Lung (tissue), 12 donors: Measurements from ENCODE around the gene ZNF408. TPM values are rescaled to one million over a fixed set of nuclear protein-coding genes. Genes with fewer than 3 reads are reported as not detected.
A peak's percentile ranks its signal among the peaks of the same experiment; 100 is the strongest.
"Not testable (repeated sequence)": the region's sequence is repeated elsewhere in the genome, so short reads cannot be mapped to it uniquely, and the experiment has no call there.

Experiments
- ATAC-seq: fragments of 200-7000 bp; cut with Tn5 transposase; one replicate; pipeline ENCODE4 v1.9.1; 2020; ENCODE audit warnings: moderate number of reproducible peaks; ENCODE audit not compliant: insufficient read depth, low FRiP score
- DNase-seq, 3 donors: peaks; one replicate each; pipeline ENCODE4 v3.0.0-alpha.2; 2013 to 2017
- H3K27ac ChIP-seq, 2 donors: one replicate each; pipeline ENCODE4 v1.5.1; 2013; ENCODE audit warnings: mild to moderate bottlenecking in 2 of 2, moderate library complexity in 2 of 2, control low read depth in 1 of 2, inconsistent platforms in 1 of 2, low read depth in 1 of 2, low read length in 1 of 2
- H3K27me3 ChIP-seq, 3 donors: one replicate each; pipeline ENCODE4 v1.5.1; 2013; ENCODE audit warnings: low read length in 2 of 3; ENCODE audit not compliant: control insufficient read depth in 3 of 3, insufficient read depth in 3 of 3
- H3K36me3 ChIP-seq, 4 donors: one replicate each; pipeline ENCODE4 v1.5.1; 2013; ENCODE audit warnings: low read length in 4 of 4, mild to moderate bottlenecking in 1 of 4, moderate library complexity in 1 of 4; ENCODE audit not compliant: control insufficient read depth in 4 of 4, insufficient read depth in 4 of 4
- H3K4me1 ChIP-seq, 5 donors: one replicate each; pipeline ENCODE4 v1.5.1; 2013; ENCODE audit warnings: low read length in 5 of 5, mild to moderate bottlenecking in 2 of 5, moderate library complexity in 1 of 5; ENCODE audit not compliant: control insufficient read depth in 5 of 5, insufficient read depth in 5 of 5
- H3K4me3 ChIP-seq: one replicate; pipeline ENCODE4 v1.5.1; 2013; ENCODE audit warnings: mild to moderate bottlenecking, control low read depth, moderate library complexity
- H3K9ac ChIP-seq, 2 donors: one replicate each; pipeline ENCODE4 v1.5.1; 2013; ENCODE audit warnings: low read length in 2 of 2, control low read depth in 1 of 2; ENCODE audit not compliant: insufficient read depth in 1 of 2
- H3K9me3 ChIP-seq, 4 donors: one replicate each; pipeline ENCODE4 v1.5.1; 2013; ENCODE audit warnings: low read length in 3 of 4, mild to moderate bottlenecking in 1 of 4, moderate library complexity in 1 of 4; ENCODE audit not compliant: control insufficient read depth in 4 of 4, insufficient read depth in 3 of 4
- WGBS, 2 donors: extraction: QIAGEN DNeasy Blood & Tissue Kit; methylation state at CpG; one replicate each; pipeline ENCODE4 v1.1.7; 2013; 5-methylcytosine and 5-hydroxymethylcytosine counted together
- polyA plus RNA-seq, 2 donors: library from polyadenylated mRNA; stranded (reverse); fragments of 200-250 nt; gene quantifications; one replicate each; pipeline ENCODE4 v1.2.1, GENCODE V29; 2013
- total RNA-seq, 2 donors: library from RNA; depleted of rRNA in 1 of 2; stranded (reverse); fragments of >200 nt in 1 of 2; gene quantifications; one replicate each; pipeline ENCODE4 v1.2.1, GENCODE V29; 2014 to 2021
- TF ChIP-seq, protein P1 (sequence below): IDR thresholded peaks from 2 replicates; pipeline ENCODE4 v1.5.1; 2012; ENCODE audit warnings: mild to moderate bottlenecking; ENCODE audit errors: control extremely low read depth, extremely low read depth
- donor health status: control.
- donor health status: control.
- donor health status: Bipolar disorder and iron deficiency.
- donor health status: healthy.
- donor health status: DM: yes; HTN: yes; CAD: no.

ZNF408 gene
- total and polyA plus RNA-seq, 4 donors, result 3.2 to 12.7 (median 6.9) TPM

DNA sequence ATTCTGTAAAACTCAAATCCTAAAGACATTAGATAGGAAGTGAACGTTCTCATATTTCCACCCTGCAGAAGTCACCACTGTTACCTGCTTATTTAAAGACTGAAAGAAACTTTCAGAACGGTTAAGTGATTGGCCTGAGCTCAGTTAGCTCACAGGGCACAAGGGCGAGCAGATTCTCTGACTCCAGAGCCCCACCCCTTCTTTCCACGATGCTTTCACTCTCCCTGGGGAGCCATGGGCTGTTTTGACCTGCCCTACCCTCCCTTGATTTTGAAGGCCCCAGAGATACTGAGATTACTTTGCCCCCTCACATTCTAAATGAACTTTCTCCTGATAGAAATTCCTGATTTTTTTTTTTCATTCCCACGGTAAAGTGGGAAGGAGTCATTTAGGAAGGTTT, 34.3 kb upstream of the ZNF408 start:
- H3K9me3 ChIP-seq, result no peaks in the 10 kb centered on the region
- peaks cover 22 to 64% (median 53%) of the 10 kb centered on the region in 4 donors for H3K36me3 ChIP-seq
- no peak for ATAC-seq
- no peaks in the 10 kb centered on the region for H3K27me3 ChIP-seq
- peak overlapping the region in 1 of 2 donors; percentile 49 for H3K9ac ChIP-seq
- no peak for DNase-seq
- TF ChIP-seq, protein P1, sequence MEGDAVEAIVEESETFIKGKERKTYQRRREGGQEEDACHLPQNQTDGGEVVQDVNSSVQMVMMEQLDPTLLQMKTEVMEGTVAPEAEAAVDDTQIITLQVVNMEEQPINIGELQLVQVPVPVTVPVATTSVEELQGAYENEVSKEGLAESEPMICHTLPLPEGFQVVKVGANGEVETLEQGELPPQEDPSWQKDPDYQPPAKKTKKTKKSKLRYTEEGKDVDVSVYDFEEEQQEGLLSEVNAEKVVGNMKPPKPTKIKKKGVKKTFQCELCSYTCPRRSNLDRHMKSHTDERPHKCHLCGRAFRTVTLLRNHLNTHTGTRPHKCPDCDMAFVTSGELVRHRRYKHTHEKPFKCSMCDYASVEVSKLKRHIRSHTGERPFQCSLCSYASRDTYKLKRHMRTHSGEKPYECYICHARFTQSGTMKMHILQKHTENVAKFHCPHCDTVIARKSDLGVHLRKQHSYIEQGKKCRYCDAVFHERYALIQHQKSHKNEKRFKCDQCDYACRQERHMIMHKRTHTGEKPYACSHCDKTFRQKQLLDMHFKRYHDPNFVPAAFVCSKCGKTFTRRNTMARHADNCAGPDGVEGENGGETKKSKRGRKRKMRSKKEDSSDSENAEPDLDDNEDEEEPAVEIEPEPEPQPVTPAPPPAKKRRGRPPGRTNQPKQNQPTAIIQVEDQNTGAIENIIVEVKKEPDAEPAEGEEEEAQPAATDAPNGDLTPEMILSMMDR, result no peak
- H3K4me3 ChIP-seq, result no peak overlapping the region
- peaks cover 0 to 18% (median 0%) of the 10 kb centered on the region in 5 donors for H3K4me1 ChIP-seq
- 70 to 86% methylated on average over 5 of the region's 5 CpGs for WGBS, 2 donors
- peak overlapping the region in 1 of 2 donors; percentile 57 for H3K27ac ChIP-seq

DNA sequence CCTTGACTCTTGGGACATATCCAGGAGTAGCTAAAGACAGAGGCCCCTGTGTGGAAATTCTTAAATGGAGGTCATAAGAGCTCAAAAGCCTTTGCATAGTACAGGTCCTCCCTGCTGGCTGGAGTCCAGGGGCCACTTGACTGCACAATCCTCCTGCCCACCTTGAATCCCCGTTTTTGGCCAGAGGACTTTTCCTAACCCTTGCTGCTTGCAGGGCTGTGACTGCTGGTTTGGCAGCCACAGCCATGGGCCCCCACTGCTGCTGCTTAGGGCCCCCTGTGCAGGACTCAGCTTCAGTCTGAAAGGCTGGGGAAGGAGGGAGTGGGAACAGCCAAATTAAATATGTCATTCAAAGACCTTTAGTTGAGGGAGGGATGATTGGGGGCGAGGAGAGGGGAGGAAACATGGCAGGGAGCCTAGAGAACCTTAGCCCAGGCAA, 33.8 kb upstream of the ZNF408 start:
- no peaks in the 10 kb centered on the region for H3K9me3 ChIP-seq
- H3K4me3 ChIP-seq, result no peak overlapping the region
- peaks cover 18 to 64% (median 54%) of the 10 kb centered on the region in 4 donors for H3K36me3 ChIP-seq
- peak overlapping the region in 1 of 2 donors; percentile 49 for H3K27ac ChIP-seq
- DNase-seq, result peak; percentile 39 to 68 (median 66)
- WGBS, 2 donors, result 65 to 67% methylated on average over 2 of the region's 2 CpGs
- peaks cover 0 to 18% (median 0%) of the 10 kb centered on the region in 5 donors for H3K4me1 ChIP-seq
- no peak for ATAC-seq
- peak overlapping the region in 1 of 2 donors; percentile 49 for H3K9ac ChIP-seq
- H3K27me3 ChIP-seq, result no peaks in the 10 kb centered on the region
- TF ChIP-seq, protein P1, result no peak

DNA sequence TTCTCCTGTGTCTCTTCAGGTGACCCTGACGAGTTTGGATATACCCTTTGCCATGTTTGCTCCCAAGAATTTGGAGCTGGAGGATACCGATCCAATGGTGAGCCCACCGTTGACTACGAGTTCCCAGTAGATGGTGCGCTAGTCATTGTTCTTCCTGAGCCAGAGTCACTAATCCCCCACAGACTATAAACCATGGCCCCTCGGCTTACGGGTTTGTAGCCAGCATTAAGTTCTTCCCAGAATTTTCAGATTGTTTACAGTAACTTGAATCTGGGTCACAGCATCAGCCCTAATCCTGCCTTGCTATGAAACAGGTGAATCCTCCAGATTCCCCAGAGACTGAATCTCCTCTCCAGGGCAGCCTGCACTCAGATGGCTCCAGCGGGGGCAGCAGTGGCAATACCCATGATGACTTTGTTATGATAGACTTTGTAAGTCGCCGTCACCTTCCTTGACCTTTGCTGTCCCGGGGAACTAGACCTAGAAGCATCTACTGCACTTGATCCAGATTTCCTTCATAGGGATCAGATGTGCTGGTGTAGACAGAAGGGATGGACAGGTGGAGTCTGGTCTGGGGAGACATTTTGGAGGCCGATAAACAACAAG, 32.2 kb upstream of the ZNF408 start:
- DNase-seq, result no peak
- Histone ChIP-seq H3K9me3 (no peaks in the 10 kb centered on the region), H3K27me3 (no peaks in the 10 kb centered on the region), H3K27ac (no peak overlapping the region), H3K4me1 (peaks cover 0 to 18% (median 0%) of the 10 kb centered on the region in 5 donors), H3K9ac (no peak overlapping the region), H3K4me3 (no peak overlapping the region), H3K36me3 (peaks cover 31 to 68% (median 53%) of the 10 kb centered on the region in 4 donors)
- no peak for ATAC-seq
- WGBS, 2 donors, result 95 to 96% methylated on average over 12 of the region's 12 CpGs
- TF ChIP-seq, protein P1, result no peak

DNA sequence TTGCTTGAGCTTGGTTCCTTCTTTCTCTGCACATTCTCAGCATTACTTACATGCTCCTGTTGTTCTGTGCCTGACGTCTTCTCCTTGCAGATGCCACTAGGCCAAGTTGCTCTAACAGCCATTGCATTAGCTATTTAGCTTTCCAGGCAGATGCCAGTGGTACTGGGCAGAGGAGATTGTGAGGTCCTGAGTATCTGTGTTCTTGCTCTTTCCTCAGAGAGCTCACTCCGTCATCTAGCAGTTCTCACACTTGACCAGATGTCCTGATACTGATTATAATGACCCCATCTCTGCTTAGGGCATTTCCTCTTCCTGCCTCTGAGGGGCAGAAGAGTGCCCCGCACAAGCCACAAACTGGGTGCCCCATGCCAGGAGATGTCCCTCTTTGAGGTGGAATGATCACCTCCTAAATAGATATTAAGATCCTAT, 31.1 kb upstream of the ZNF408 start:
- DNase-seq, result no peak
- 40 to 57% methylated on average over 3 of the region's 3 CpGs for WGBS, 2 donors
- peaks cover 31 to 66% (median 48%) of the 10 kb centered on the region in 4 donors for H3K36me3 ChIP-seq

DNA sequence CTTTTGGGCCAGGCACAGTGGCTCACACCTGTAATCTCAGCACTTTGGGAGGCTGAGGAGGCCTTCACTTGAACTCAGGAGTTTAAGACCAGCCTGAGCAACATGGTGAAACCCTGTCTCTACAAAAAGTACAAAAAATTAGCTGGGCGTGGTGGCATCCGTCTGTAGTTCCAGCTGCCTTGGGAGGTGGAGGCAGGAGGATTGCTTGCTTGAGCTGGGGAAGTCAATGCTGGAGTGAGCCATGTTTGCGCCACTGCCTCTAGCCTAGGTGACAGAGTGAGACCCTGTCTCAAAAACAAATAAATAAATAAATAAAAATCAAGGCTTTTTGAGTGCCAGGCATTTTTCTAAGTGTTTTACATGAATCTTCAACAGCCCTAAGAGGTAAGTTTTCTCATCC, 30.3 kb upstream of the ZNF408 start:
- H3K9ac ChIP-seq, H3K9me3 ChIP-seq, H3K27me3 ChIP-seq, DNase-seq, H3K4me3 ChIP-seq, ATAC-seq, H3K27ac ChIP-seq: not testable (repeated sequence)
- WGBS, 2 donors, result 66 to 77% methylated on average over 3 of the region's 3 CpGs
- peaks cover 2 to 30% (median 8%) of the 10 kb centered on the region in 5 donors for H3K4me1 ChIP-seq
- peaks cover 29 to 59% (median 42%) of the 10 kb centered on the region in 4 donors for H3K36me3 ChIP-seq

More for the DNA sequence above, 31.1 kb upstream of the ZNF408 start:
- Histone ChIP-seq H3K9me3 (no peaks in the 10 kb centered on the region), H3K4me1 (peaks cover 0 to 22% (median 5%) of the 10 kb centered on the region in 5 donors), H3K27ac (no peak overlapping the region), H3K27me3 (no peaks in the 10 kb centered on the region), H3K9ac (no peak overlapping the region), H3K4me3 (no peak overlapping the region)
- TF ChIP-seq, protein P1, result no peak
- no peak for ATAC-seq
